Lung microvascular endothelial cell (primary cell): ENCODE measurements around the gene IGFBPL1. TPM values are rescaled to one million over a fixed set of nuclear protein-coding genes. Genes with fewer than 3 reads are reported as not detected.
"Not testable (repeated sequence)": the region's sequence is repeated elsewhere in the genome, so short reads cannot be mapped to it uniquely, and the experiment has no call there.

ENCODE experiments used
- DNase-seq, 2 donors: peaks; one replicate each; pipeline versions ENCODE4 v3.0.0 to v3.0.0-alpha.2; 2010; ENCODE audit warnings: low read depth in 2 of 2
- total RNA-seq: library from RNA; depleted of rRNA; stranded (reverse); fragments of >200 nt; gene quantifications from 2 replicates; pipeline ENCODE4 v1.2.1, GENCODE V29; 2014

IGFBPL1 gene
- total RNA-seq, 1 donor from 2014 or later = 0.20 TPM

DNA sequence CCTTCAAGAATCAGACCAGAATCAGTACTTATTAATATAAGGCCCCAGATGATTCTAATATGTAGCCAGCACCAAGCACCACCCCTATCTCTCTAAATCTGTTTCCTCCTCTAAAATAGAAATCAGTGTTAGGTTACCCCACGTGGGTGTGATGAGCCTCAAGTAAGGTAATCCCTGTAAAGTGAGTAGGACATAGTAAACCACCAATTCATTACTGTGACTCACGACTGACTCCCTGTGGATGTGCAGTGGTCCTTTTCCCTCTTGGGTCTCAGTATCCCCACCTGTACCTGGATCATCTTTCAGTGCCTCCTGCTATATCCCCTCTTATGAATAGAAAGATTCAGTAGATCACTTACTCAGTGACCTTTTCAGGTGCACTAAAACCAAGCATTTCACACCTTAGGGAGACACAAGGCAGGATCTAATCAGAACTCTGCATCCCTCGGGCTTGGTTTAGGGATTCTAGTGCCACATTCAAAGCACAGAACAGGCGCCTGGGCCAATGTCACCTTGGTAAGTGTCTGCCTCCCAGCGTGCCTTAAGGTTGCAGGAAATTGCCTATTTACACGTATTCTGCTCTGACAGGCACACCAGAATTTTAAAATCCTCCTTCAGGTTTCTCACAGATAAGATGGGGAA lies 43.9 kb downstream of the IGFBPL1 start:
- no peak for DNase-seq

DNA sequence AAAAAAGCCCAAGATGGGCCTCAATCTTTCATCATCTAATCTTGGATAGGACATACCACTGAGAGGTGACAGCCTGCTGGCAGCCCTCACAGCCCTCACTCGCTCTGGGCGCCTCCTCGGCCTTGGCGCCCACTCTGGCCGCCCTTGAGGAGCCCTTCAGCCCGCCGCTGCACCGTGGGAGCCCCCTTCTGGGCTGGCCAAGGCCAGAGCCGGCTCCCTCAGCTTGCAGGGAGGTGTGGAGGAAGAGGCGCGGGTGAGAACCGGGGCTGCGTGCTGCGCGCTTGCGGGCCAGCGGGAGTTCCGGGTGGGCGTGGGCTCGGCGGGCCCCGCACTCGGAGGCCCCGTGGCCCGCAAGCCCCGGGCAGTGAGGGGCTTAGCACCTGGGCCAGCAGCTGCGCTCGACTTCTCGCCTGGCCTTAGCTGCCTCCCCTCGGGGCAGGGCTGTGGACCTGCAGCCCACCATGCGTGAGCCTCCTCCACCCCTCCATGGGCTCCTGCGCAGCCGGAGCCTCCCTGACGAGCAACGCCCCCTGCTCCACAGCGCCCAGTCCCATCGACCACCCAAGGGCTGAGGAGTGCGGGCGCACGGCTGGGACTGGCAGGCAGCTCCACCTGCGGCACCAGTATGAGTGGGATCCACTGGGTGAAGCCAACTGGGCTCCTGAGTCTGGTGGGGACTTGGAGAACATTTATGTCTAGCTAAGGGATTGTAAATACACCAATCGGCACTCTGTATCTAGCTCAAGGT lies 46.7 kb downstream of the IGFBPL1 start:
- DNase-seq = not testable (repeated sequence)

DNA sequence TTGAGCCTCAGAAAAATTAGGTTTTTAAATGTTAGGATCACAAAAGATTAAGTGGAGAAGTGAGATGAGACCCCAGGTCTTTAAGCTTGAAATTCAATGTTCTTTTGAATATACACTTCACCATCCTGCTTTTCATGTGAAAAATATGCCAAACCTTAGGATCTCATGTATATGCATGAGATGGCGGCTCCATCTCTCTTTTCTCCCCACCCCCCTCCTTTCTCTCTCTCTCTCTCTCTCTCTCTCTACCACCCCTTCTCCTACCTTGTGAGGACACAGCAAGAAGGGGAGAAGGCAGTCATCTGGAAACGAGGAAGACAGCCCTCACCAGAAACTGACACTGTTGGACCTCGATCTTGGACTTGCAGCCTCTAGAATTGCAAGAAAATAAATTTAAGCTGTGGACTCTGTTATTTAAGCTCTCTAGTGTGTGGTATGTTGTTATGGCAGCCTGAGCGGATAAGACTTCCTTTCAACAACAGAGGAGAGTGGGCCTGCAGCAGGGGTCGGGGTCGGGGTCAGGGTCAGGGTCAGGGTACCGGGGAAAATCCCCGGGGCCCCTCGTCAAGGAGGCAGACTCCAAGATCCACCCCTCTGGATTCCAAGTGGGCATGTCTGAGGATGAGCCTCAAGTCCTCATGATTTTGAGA lies 48.1 kb downstream of the IGFBPL1 start:
- no peak for DNase-seq

DNA sequence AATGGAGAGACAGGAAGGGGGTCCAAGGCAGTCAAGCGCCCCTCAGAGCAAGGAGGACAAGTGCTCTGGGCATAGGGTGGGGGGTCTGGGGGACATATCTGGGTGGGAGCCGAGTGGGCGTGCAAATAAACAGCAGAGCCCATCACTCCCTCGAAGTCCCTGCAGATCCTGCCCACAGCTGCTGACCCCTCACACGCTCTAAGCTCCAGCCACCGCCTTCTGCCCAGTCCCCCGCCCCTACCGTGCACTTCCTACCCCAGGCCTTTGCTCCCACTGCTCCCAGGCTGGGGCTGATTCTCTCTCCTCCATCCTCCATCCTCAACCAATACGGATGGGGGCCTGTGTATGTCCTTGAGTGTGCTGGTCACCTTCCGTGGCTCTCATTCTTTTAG lies 48.7 kb downstream of the IGFBPL1 start:
- no peak for DNase-seq

DNA sequence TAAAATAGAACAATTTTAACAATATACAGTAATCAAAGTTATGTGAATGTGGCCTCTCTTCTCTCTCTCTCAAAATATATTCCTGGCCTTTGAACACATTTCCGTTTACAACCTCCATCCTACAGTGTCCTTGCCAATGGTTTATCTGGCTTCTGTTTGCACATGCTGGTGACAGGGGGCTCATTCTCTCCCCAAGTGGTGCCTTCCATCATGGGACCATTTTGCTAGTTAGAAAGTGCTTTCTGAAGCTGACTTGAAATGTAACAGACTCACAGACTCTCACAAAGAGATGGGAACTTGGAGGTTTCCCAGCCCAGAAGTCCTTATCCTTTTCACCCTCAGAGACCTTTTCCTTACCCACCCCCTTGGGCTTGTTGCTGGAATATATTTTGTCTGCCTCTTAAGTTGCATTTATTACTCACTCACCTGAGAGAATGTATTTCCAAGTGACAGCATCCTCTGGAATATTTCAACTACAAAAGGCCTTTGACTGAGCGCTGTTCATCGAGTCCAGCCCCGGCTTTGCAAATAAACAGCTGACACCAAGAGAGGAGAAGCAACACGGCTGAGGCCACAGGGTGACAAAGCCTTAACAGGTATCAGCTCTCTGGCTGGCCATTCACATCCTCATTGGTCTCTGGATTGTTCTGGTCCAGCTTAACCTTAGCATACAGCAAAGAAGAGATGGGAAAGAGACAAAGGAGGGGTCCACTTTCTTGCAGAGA lies 49.2 kb downstream of the IGFBPL1 start:
- no peak for DNase-seq

DNA sequence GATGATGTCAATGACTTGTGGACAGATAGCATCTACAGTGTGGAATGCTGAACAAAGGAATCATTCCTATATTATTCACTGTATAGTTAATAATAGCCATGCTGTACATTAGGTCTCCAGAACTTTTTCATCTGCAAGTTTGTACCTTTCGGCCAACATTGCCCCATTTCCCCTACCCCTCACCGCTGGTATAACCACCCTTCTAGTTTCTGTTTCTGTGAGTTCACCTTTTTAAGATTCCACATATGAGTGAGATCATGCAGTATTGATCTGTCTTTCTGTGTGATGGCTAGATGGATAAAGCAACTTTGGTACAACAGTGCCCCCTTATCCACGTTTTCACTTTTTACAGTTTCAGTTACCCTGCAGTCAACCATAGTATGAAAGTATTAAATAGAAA lies 50.6 kb downstream of the IGFBPL1 start:
- no peak for DNase-seq

DNA sequence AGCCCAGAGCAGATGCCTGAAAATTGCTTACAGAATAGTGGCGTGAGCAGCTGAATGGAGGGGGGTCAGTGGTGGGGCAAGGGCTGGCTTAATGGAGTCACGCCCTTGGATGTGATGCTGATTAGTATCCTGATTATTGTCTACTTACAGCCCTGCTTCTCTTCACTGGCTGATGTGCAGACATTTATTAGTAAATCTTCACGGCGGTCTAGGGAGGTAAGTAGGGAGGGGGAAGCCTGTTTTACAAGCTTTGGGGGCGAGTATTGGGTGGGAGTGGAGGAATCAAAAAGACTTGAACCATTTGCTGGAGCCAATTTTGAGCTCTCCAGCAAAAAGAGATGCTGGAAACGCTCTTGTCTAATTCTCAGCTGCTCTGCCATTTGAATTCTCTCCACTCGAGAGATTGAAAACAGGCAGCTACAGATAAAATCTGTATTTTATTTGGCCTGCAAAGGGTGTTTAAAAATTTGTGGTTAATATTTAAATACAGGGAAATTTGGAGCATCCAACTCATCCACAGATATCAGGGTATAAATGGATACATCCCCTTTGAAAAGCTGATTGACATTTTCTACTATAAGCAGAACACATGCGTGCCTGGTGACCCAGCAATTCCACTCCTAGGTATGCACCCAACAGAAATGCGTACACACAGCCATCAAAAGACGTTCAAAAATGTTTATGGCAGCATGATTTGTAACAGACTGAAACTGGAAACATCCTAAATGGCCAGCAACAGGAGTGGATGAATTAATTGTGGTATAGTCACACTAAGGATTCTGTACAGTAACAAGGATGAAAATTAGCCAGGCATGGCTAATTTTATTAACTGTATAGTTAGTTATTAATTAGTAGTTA lies 51.3 kb downstream of the IGFBPL1 start:
- no peak for DNase-seq

DNA sequence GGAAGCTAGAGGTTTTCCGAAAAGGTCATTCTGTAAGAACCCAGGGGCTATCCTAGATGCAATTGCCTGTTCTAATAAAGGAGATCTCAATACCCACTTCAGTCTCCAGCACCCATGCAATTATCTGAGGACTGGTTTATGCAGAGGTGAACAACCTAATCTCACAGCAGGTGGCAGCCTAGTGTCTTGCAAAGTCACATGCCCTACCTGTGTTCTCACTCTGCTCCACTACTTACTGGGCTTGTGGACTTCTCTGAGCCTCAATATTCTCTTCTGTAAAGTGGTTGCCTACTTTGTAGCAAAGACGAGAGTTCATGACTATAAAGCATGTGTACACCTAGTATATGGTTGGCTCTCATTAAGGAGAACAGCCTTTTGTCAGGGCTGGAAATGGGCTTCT lies 52.8 kb downstream of the IGFBPL1 start:
- DNase-seq = peak; percentile 13 to 57

DNA sequence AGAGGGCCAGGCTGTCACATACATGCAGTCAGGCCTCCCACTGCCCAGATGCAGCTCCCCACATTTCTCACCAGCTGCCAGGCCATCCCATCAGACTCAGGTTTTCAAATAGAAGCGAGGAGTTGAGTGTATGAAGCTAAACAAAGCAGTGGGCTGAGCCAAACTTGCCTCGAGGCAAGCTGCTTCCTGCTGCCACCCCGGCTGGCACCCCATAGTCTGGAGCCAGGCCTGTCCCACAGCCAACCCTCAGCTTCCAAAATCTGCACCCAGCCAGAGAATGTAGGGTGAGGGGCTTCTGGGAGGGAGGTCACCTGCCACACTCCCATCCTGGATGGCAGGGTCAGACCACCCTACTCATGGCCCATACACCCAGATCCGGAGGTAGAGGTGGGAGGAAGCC lies 54.1 kb downstream of the IGFBPL1 start:
- DNase-seq = no peak

DNA sequence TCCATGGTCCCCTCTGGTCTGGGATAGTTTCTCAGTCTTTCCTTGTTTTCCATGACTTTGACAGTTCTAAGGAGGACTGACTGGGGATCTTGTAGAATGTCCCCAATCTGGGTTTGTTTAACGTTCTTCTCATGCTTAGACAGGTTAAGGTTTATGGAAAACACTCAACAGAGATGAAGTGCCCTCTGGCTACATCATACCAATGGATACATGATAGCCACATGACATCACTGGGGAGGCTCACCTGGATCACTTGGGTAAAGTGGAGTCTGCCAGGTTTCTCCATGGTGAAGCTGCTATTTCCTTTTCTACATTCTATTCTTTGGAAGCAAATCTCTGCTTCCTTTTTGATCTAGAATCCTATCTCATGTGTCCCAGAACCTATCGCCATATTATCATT lies 55.5 kb downstream of the IGFBPL1 start:
- DNase-seq = no peak

DNA sequence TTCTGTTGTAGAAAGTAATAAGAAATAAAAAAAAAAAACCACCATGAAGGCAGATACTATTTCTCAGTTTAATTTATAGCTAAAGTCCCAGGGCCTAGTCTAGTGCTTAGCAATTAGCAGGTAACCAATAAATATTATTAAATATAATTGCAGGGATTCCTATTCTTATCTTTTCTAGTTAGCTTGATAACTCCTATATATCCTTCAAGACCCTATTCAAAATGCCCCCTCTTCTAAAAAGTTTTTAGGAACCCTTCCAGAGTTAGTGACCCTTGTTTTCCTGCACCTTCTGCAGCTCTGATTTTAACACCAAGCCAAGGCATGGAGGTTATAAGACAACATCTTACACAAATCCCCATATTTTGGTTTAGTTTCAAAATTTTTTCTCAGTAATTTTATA lies 56.4 kb downstream of the IGFBPL1 start:
- DNase-seq = no peak

DNA sequence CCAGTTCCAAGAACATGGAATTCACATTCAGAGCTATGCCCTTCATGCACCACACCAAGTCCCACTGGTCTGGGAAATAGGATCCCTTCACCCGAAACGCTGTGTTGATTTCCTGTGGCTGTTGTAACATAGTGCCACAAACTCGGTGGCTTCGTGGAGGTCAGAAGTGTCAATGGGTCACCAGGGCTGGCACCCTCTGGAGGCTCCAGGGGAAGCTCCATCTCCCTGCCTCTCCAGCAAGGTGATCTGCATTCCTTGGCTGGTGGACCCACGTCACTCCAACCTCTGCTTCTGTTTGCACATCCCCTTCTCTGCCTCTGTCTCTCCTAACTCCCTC lies 60.7 kb downstream of the IGFBPL1 start:
- no peak for DNase-seq

DNA sequence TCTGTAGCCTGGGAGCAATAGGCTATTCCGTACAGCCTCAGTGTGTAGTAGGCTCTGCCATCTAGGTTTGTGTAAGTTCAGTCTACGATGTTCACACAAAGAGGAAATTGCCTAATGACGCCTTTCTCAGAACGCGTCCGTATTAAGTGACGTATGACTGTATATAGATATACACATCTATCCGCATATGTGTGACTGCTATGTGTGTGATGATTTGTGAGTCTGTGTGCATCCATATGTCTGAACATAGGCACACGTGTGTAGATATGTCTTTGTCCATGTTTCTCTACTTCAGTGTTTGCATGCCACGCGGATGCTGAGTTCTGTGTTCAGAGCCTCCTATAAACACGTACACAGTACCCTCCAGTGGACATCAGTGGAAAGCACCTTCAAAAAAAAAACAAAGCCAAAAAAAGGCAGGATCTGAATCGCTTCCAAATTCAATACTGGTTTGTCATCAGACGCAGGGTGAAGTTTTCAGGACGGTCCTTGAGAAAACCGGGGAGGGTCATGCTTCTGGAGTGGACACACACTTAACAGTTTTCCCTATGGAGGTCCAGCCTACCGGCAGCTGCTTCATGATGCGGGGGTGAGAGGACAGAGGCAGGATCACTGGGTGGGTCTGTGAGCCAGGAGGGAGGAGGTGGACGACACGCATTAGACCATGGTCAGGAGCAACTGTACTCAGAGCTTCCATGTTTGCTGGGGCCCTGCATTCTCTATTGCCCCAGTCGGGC lies 61.2 kb downstream of the IGFBPL1 start:
- DNase-seq = peak; percentile 79 to 80

DNA sequence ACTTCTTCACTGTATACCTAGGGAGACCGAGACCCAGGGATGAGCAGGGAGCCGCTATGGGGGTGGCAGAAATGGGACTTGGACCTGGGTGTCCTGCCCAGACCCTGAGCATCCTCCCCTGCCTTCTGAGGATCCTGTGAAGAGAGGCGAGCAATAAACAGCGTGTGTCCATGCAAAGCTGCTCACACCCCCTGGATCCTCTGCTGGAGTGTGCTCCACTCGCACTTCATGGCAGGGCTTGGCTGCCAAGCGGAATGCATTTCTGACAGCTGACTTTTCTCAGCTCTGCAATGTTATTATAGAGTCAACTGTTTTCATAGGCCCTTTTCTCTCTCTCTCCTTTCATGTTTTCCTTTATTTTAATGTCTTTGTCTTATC lies 62.8 kb downstream of the IGFBPL1 start:
- no peak for DNase-seq

DNA sequence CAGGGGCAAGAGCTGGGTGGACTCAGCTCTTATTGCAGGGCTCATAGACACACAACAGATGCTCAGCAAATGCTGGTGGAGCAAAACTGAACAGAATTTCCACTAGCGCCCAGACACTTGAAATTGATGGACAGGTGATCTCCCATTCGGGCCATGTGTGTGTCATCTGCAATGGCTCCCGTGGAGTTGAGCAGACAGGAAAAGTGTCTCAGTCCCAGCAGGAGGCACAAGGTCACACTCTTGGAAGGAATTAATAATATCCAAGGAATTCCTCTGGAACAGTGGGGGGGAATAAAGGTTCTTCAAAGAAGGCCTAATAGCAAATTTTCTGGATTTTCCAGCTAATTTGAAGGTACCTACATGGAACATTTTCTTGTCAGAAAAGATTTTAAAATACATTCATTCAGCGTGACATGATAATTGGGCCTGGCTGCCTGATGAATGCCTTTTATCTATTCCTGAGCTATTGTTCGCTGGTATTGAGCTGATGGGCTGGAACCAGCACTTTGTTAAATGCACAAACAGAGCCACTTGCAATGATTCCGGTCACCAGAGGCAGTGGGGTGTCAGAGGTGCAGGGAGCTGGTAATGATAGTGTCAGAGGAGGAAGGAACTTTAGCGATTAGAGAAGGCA lies 63.3 kb downstream of the IGFBPL1 start:
- DNase-seq = no peak

DNA sequence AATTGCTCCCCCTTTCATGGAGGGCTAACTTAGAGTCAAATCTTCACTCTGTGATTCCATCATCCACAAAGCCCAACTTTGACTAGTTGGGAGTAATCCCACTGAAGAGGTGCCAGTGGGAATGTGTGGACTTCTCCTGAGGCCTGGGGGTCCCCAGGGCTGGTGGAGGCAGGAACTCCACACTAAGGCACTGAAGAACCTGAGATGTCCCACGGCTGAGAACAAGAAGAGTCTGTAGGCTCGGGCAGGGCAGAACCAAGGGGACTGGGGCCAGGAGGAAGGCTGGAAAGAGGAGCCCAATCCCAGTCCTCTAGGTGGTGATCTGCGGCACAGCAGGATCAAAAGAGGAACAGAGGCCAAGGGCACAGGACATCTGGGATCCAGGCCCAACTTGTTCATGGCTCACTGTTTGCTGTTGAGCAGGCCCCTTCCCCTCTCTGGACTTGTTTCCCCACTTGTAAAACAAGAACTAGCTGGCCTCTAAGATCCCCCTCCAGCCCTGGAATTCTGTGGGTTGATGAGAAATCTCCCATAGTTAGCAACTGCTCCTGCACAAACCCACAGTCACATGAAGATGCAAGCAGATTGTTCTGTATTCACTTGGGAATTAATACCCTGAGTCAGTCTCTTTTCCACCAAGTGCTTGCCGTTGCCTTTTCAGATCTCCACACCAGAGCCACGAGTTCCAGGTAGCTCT lies 64.4 kb downstream of the IGFBPL1 start:
- no peak for DNase-seq

DNA sequence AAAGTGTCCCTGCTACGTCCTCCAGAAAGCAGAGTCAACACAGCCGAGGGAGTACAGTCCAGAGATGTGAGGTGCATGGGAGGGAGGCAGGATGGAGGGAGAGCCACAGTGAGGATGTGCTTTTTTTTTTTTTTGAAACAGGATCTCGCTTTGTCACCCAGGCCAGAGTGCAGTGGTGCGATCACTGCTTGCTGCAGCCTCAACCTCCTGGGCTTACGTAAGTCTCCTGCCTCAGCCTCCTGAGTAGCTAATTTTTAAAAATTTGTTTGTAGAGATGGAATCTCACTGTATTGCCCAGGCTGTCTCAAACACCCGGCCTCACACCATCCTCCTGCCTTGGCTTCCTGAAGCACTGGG lies 65.0 kb downstream of the IGFBPL1 start:
- DNase-seq = no peak

DNA sequence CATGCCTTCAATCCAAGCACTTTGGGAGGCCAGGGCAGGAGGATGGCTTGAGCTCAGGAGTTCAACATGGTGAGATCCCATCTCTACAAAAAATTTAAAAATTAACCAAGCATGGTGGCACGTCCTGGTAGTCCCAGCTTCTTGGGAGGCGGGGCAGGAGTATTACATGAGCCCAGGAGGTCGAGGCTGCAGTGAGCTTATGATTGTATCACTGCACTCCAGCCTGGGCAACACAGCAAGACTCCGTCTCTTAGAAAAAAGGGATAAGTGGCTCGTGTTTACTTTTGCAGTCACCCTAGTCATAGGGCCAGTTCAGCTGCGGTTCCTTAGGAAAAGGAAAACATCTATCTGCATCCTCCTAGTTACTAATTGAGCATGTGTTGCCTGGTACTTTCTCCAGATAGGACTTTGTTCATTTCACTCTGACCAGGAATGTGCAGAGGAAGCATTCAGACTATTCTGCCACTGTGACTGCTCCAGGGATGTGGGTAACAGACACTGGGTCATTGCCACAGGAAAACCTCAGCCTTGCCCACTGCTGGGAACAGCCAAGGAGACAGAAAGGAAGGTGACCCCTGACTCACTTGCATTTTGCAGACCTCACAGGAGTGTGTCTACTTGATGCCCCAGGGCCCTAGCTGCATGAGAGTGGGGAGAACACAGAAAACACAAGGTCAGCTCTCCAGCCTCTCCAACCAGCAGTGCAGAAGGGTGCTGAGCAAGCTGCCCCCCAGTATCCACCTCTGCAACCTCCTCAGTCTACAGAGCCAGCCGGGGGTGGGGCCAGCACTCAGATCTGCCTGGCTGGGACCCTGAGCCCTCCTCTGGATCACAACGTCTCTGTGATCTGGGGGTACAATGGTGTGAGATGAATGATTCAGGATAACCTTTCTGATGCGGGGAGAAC lies 65.6 kb downstream of the IGFBPL1 start:
- no peak for DNase-seq
